ENCODE measurements around the gene KRTAP19-7.

The KRTAP19-7 gene

DNA sequence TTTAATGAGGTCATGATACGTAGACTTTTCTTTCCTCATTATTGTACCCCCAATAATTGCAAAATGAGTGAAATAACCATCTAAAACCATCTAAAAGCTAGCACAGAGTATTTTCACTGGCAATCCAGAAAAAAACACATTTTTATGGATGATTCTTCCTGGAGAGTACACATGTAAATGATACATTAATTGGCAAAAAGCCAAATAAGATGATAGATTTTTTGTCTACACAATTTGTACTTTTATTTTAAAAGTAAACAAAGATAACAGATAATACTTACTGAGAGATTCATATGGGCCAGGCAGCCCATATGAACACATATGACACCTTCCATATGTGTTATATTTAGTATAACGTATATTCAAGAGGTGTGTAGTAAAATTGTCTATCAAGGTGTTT lies 2.5 kb upstream of the KRTAP19-7 start:
- Histone ChIP-seq H3K27me3 (ENCODE audit: control insufficient read depth, insufficient read depth, low read length) (no peaks in the 10 kb centered on the region), H3K9me3 (ENCODE audit: control insufficient read depth, insufficient read depth, low read length) (no peaks in the 10 kb centered on the region), H3K27ac (ENCODE audit: low read depth, low read length) (no peak overlapping the region), H3K4me1 (ENCODE audit: control insufficient read depth, insufficient read depth, low read length) (no peaks in the 10 kb centered on the region), H3K4me3 (ENCODE audit: low read depth, low read length) (no peak overlapping the region), H3K9ac (ENCODE audit: low read depth, low read length) (no peak overlapping the region), H3K36me3 (ENCODE audit: control insufficient read depth, insufficient read depth, low read length) (no peaks in the 10 kb centered on the region)

DNA sequence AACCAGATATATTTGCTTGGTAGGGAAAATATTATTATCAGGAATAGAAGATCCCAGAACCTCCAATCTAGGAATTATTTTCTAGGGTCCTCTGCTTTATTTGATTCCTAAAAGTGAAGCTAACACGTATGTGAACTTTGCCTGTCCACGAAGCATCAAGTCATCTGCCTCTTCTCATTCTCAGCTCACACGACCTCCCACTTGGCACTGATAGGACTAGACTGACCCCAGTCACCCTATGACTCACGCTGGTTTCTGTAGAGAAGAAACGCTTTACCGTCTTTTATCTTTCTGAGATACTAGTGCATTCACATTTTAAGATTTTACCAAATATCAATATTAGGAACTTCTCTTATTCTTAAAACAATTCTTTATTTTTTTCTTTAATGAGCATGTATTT lies 2.0 kb upstream of the KRTAP19-7 start:
- no peaks in the 10 kb centered on the region for H3K4me1 ChIP-seq (ENCODE audit: control insufficient read depth, insufficient read depth, low read length)

DNA sequence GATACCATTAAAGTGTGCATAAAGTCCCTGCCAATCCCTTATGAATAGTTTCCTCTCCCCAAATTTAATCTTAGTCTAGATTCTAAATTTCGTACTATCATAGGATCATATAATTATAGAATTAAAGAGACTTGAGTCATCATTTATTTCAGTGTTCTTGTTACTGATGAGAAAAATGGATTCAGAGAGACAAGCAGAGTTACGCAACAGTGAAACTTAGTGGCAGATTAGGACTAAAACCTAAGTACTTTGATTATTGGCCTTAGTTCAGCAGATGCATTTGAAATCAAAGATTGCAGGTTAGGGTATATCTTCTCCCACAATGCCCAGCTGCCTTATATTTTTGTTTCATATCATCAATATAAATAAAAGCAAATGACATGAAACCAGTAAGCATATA lies 843 bp upstream of the KRTAP19-7 start:
- Histone ChIP-seq H3K9ac (ENCODE audit: low read depth, low read length) (no peak overlapping the region), H3K27me3 (ENCODE audit: control insufficient read depth, insufficient read depth, low read length) (no peaks in the 10 kb centered on the region), H3K4me1 (ENCODE audit: control insufficient read depth, insufficient read depth, low read length) (no peaks in the 10 kb centered on the region), H3K27ac (ENCODE audit: low read depth, low read length) (no peak overlapping the region), H3K36me3 (ENCODE audit: control insufficient read depth, insufficient read depth, low read length) (no peaks in the 10 kb centered on the region), H3K4me3 (ENCODE audit: low read depth, low read length) (no peak overlapping the region), H3K9me3 (ENCODE audit: control insufficient read depth, insufficient read depth, low read length) (no peaks in the 10 kb centered on the region)

More for the DNA sequence above, 2.0 kb upstream of the KRTAP19-7 start:
- Histone ChIP-seq H3K9ac (ENCODE audit: low read depth, low read length) (no peak overlapping the region), H3K4me3 (ENCODE audit: low read depth, low read length) (no peak overlapping the region), H3K36me3 (ENCODE audit: control insufficient read depth, insufficient read depth, low read length) (no peaks in the 10 kb centered on the region), H3K27ac (ENCODE audit: low read depth, low read length) (no peak overlapping the region), H3K27me3 (ENCODE audit: control insufficient read depth, insufficient read depth, low read length) (no peaks in the 10 kb centered on the region), H3K9me3 (ENCODE audit: control insufficient read depth, insufficient read depth, low read length) (no peaks in the 10 kb centered on the region)

DNA sequence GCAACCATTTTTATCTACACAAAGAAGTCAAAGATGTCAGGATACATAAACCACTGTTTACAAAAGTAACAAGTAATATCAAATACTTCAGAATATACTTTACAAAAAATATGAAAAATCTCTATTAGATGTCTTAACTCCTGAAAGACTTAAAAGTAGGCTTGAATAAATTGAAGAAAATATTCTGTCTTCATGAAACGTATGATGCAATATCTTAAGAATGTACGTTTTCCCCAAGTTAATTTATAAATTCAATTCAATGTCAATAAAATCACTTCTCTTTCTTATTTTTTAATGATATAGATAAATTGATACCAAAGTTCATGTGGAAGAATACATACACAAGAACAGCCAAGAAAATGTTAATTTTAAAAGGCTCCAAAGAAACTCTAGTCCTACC lies 6.0 kb downstream of the KRTAP19-7 start:
- Histone ChIP-seq H3K27me3 (ENCODE audit: control insufficient read depth, insufficient read depth, low read length) (no peaks in the 10 kb centered on the region), H3K9me3 (ENCODE audit: control insufficient read depth, insufficient read depth, low read length) (no peaks in the 10 kb centered on the region), H3K36me3 (ENCODE audit: control insufficient read depth, insufficient read depth, low read length) (no peaks in the 10 kb centered on the region), H3K9ac (ENCODE audit: low read depth, low read length) (no peak overlapping the region), H3K4me1 (ENCODE audit: control insufficient read depth, insufficient read depth, low read length) (no peaks in the 10 kb centered on the region), H3K27ac (ENCODE audit: low read depth, low read length) (no peak overlapping the region), H3K4me3 (ENCODE audit: low read depth, low read length) (no peak overlapping the region)

DNA sequence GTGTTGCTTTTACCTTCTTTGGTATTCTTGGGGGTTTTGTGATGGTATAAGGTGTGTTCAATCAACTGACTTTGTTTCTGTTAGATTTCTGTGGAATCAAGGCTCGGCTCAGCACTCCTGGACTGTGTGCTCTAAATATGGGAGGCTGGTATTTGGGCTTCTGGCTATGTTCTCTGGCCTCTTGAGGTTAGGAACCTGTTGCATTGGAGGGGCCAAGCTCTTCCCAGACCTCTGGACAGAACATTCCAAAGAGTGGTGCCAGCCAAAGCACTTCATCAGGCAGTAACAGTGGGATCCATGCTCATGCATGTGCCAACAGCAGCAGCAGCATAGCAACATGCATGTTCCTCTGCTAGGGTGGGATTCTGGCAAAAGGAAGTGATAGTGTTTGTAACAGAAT lies 8.3 kb downstream of the KRTAP19-7 start:
- H3K4me3 ChIP-seq (ENCODE audit: low read depth, low read length), result no peak overlapping the region
- no peaks in the 10 kb centered on the region for H3K4me1 ChIP-seq (ENCODE audit: control insufficient read depth, insufficient read depth, low read length)
- H3K9me3 ChIP-seq (ENCODE audit: control insufficient read depth, insufficient read depth, low read length), result no peaks in the 10 kb centered on the region
- H3K9ac ChIP-seq (ENCODE audit: low read depth, low read length), result no peak overlapping the region
- H3K27ac ChIP-seq (ENCODE audit: low read depth, low read length), result no peak overlapping the region
- no peaks in the 10 kb centered on the region for H3K27me3 ChIP-seq (ENCODE audit: control insufficient read depth, insufficient read depth, low read length)
- no peaks in the 10 kb centered on the region for H3K36me3 ChIP-seq (ENCODE audit: control insufficient read depth, insufficient read depth, low read length)

DNA sequence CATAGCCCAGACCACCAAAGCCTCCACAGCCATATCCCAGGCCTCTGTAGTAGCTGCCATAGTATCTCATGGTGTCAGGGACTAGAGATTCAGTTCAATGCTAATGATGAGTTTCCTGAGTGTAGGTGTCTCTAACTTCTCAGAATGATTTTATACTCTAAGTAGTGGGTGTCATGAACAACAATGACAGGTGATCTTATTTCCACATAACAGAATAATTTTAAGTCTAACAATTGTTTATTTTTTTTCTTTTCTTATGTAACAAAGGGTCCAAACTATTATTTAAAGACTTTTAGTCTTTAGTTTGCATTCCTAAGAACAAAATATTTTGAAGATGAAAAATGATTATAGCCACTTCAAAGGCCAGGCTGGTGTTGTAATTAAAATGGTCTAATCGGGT lies 19.4 kb downstream of the KRTAP19-7 start, which contains the start of gene KRTAP19-6:
TSS of gene KRTAP19-6 (minus strand) at position 101 of the 400 bp plus-strand sequence. CDS start at position 70, 31 bp downstream.
- Histone ChIP-seq H3K27me3 (ENCODE audit: control insufficient read depth, insufficient read depth, low read length) (no peaks in the 10 kb centered on the region), H3K4me3 (ENCODE audit: low read depth, low read length) (no peak within 1 kb of the TSS), H3K4me1 (ENCODE audit: control insufficient read depth, insufficient read depth, low read length) (no peaks in the 10 kb centered on the region), H3K9me3 (ENCODE audit: control insufficient read depth, insufficient read depth, low read length) (no peaks in the 10 kb centered on the region), H3K9ac (ENCODE audit: low read depth, low read length) (no peak within 1 kb of the TSS), H3K27ac (ENCODE audit: low read depth, low read length) (no peak within 1 kb of the TSS), H3K36me3 (ENCODE audit: control insufficient read depth, insufficient read depth, low read length) (no peaks in the 10 kb centered on the region)

DNA sequence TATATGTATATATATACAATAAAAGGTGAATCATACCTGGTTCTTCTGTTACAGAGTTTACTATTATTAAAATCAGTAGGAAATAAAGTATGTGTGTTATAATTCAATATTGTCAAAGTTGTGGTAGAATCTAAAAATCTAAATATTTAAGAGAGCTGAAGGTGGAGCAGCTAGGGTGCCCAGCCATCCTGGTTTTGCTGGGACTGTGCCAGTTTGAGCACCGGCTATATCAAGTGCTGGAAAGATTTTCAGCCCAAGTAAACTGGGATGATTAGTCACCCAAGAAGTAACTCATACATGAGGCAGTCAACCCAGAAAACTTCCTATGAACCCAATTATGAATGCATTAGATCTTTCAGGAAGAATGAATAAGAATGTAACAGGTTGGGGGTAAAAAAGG lies 42.2 kb downstream of the KRTAP19-7 start:
- Histone ChIP-seq H3K9me3 (ENCODE audit: control insufficient read depth, insufficient read depth, low read length) (no peaks in the 10 kb centered on the region; the same call in 1 of the 2 replicates), H3K4me3 (ENCODE audit: low read depth, low read length) (no peak overlapping the region), H3K27me3 (ENCODE audit: control insufficient read depth, insufficient read depth, low read length) (no peaks in the 10 kb centered on the region), H3K4me1 (ENCODE audit: control insufficient read depth, insufficient read depth, low read length) (no peaks in the 10 kb centered on the region), H3K36me3 (ENCODE audit: control insufficient read depth, insufficient read depth, low read length) (no peaks in the 10 kb centered on the region), H3K9ac (ENCODE audit: low read depth, low read length) (no peak overlapping the region), H3K27ac (ENCODE audit: low read depth, low read length) (no peak overlapping the region)

DNA sequence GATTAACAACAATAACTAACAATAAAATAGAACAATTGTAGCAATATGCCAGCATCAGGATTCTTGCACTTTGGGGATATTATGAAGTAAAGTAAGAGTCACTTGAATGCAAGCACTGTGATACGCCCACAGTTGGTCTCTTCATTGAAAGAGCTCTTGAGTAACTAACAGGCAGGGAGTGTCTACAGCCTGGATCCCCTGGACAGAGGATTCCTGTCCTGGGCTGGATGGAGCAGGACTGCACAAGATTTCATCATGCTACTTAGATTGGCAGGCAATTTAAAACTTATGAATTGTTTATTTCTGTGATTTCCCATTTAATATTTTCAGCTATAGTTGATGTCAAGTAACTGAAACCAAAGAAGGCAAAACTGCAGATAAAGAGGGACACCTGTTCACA lies 45.4 kb downstream of the KRTAP19-7 start:
- no peaks in the 10 kb centered on the region for H3K36me3 ChIP-seq (ENCODE audit: control insufficient read depth, insufficient read depth, low read length)
- no peaks in the 10 kb centered on the region for H3K27me3 ChIP-seq (ENCODE audit: control insufficient read depth, insufficient read depth, low read length)
- no peaks in the 10 kb centered on the region; the same call in 1 of the 2 replicates for H3K9me3 ChIP-seq (ENCODE audit: control insufficient read depth, insufficient read depth, low read length)

More for the DNA sequence above, 45.4 kb downstream of the KRTAP19-7 start:
- Histone ChIP-seq H3K4me3 (ENCODE audit: low read depth, low read length) (no peak overlapping the region), H3K4me1 (ENCODE audit: control insufficient read depth, insufficient read depth, low read length) (no peaks in the 10 kb centered on the region), H3K9ac (ENCODE audit: low read depth, low read length) (no peak overlapping the region), H3K27ac (ENCODE audit: low read depth, low read length) (no peak overlapping the region)
